ENCODE measurements around the gene KLK13.

KLK13 gene

DNA sequence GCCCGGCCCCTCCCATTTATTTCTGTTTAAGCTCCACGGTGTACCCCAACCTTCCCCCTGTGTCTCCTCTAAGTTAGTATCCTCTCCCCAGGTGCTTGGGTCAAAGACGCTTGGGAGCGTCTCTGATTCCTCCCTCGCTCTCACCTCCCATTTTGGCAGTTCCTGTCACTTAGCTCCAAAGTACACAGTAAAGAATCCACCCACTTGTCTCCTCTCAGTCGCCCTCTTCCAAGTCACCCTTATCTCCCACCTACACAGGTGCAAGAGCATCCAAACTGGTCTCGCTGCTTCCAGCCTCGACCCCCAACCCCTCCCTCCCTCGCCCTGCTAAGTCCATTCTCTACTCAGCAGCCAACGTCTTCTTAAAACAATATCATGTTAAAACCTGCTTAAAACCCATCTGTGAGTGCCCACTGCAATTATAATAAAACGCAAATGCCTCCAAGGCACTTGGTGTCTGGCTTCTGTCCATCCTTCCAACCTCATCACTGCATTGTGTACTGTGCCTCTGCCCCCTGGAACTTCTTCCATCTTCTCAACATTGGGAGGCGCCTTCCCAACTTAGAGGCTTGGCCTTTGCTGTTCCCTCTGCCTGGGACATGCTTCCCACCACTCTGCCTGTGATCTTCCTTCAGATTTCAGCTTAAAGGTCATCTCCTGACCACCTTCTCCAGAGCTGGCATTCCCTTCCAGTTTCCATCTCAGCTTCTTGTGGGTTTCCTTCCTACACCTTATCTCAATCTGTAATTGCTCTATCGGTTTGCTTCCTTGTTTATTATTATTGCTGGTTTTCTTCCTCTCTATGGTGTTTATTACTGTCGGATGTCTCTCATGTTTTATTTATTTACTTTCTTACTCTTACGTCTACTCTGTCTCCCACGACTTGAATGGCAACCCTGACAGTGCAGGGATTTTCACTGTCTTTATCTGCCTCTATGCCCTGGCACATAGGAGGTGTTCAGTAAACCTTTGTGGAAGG, 27.3 kb upstream of the KLK13 start:
- no peak for DNase-seq

DNA sequence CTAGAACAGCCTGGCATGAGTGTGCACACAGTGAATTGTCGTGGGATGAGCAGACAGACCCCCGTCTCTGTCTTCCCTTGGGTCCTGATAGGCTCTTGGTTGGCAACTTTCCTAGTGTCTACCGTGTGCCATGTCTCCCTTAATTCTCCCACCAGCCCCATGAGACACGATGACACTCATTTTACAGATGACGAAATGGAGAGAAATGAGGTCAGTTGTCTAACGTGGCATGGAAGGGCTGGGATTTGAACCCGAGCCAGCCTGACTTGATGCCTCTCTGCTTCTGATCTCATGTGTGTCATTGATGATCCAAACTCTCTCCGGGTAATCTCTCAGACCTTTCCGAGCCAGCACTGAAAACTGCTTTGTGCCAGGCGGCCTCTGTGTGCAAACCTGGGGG, 26.2 kb upstream of the KLK13 start:
- DNase-seq, result no peak

- DNase-seq, result no peak
Observed at GRCh38 chr19:51090471-51090870, 25.6 kb upstream of the KLK13 start.

DNA sequence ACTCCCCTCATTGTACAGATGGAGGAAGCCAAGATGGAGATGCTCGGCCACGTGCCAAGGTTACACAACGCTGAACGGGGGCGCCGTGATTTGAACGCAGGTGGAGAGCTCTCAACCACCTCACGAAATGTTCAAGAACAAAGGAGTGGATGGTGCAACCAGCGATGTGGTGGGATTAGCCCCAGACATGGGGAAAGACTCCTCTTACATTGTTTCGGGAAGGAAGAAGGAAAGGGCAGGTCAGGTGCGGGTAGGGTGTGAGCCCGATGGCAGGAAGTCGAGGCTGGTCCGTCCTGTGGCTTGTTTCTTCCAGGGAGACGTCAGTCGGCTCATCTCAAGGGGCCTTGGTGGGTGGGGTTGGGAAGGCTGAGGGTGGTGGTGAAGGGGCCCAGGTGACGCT, 24.9 kb upstream of the KLK13 start:
- DNase-seq, result no peak

- DNase-seq, result no peak
Observed at GRCh38 chr19:51086153-51086850, 21.4 kb upstream of the KLK13 start.

DNA sequence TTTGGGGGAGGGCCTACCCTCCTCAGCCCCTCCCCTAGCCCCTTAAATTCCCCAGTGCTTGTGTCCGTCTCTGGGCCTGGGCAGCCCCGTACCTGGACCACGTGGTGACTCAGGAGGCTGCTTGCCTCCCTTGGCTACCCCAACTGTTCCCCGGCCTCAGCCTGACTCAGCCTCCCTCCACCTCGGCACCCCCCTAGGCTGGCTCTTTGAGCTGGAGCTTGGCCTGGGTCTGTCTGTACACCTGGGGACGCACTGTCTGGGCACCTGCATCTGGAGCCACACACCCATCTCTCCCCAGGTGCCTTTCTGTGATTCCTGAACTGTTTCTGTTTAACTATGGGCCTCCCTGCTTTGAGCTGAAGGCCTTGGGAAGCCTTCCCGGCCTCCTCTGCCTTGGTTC, 19.6 kb upstream of the KLK13 start:
- no peak for DNase-seq

DNA sequence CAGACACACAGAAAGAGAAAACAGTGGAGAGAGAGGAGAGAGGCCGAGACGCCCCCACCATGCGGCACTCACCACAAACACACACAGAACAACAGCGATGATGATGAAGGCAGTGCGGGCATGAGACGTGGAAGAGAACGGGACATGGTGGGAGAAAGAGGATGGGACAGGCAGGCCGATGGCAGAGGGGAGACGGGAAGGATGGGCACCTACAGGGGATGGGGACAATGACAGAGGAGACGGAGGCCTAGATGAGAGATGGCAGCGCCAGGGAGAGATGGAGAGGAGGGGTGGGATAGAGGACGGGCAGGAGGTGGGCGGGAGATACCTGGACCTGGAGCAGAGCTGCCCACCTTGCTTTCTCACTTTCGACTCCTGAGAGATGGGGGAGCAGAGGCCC, 18.9 kb upstream of the KLK13 start:
- no peak for DNase-seq

DNA sequence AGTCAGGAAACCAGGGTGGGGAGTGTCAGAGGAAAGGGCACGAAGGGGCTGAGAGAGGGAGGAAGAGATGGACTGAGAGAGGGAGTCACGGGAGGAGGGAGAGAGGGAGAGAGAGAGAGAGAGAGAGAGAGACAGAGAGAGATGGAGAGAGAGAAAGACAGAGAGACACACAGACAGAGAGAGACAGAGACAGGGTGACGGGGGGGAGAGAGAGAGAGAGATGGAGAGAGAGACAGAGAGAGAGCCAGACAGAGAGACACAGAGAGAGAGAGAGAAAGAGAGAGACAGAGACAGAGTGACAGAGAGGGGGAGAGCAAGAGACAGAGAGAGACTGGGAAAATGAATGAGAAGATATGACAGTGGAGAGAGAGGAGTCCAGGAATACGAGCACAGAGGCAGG, 18.3 kb upstream of the KLK13 start:
- no peak for DNase-seq

- DNase-seq, result no peak
Observed at GRCh38 chr19:51082611-51083010, 17.7 kb upstream of the KLK13 start, which contains the start of gene KLK14. TSS of gene KLK14 (minus strand) at chr19:51082887. CDS start at chr19:51082614, 273 bp downstream.

GRCh38 chr19:51081476-51081875, 16.6 kb upstream of the KLK13 start:
- DNase-seq, result no peak

GRCh38 chr19:51079481-51080110, 14.7 kb upstream of the KLK13 start:
- DNase-seq, result no peak

- DNase-seq, result no peak
Observed at GRCh38 chr19:51078731-51079130, 13.8 kb upstream of the KLK13 start.

GRCh38 chr19:51078104-51078503, 13.2 kb upstream of the KLK13 start:
- DNase-seq, result no peak

DNA sequence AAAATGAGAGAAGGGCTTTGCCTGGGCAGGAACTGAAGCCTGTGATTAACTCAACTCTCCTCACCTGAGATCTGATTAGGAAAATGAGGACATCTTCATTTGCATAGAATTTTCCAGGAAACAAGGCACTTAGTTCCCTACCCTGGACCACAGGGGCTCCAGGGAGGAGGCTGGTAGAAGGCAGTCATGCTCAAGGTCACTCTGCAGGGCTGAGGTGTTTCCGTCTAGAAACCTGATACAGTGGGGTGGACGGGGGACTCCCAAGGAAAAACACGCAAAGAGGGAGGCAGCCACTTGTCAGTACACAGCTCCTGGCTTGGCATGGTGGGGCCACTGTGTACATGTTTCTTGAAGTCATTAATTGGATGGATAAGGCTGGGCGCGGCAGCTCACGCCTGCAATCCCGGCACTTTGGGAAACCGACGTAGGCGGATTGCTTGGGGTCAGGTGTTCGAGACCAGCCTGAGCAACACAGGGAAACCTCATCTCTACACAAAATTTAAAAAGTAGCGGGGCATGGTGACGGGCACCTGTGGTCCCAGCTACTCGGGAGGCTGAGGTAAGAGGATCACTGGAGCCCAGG, 11.8 kb upstream of the KLK13 start:
- no peak for DNase-seq

DNA sequence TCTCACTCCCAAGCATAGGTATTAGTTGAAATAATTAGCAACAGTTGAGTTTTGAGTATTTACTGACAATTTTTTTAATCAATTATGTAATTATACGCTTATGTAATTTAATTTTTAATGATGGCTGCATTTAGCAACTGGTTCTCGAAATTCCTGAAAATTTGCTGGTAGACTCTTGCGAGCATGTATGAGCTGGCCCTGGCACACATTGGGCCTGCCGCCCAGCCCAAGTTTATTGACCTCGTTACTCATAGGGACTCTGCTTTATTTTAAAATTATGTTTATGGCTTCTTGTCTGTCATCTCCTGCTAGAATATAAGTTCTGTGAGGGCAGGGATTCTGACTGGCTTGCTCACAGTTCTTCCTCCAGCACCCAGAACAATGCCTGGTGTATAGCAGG, 11.1 kb upstream of the KLK13 start:
- no peak for DNase-seq

- DNase-seq, result no peak
Observed at GRCh38 chr19:51071095-51071405, 6.2 kb upstream of the KLK13 start.

DNA sequence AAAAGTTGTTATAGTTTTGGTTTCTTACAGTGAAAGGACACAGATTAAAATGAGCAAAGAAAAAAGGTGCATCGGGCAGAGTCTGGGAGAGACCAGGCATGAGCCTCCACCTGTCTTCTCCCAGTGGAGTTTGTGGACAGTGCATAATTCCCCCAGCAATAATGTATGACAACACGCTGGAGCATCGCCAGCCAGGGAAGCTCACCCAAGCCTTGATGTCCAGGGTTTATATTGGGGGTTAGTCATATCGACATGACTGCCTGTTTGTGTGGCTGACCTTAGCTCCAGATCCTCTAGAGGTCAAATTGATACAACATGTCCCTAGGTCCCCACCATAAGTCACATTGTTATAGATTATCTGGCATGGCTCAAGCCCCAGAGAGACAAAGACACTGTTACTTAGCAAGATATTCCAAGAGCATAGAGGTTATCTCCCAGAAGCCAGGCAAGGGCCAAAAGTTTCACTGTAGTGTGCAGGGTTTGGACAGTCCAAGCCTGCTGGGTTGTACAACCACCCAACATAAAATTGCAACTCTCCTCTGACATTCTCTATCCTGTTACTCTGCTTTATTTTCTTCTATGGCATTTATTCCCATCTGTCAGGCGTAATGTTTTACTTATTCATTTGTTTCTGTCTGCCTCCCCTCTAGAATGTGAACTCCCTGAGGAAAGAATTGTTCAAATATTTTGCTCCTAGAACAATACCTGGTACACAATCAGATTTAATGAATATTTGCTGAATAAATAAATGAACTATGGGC, 5.6 kb upstream of the KLK13 start:
- DNase-seq, result no peak

DNA sequence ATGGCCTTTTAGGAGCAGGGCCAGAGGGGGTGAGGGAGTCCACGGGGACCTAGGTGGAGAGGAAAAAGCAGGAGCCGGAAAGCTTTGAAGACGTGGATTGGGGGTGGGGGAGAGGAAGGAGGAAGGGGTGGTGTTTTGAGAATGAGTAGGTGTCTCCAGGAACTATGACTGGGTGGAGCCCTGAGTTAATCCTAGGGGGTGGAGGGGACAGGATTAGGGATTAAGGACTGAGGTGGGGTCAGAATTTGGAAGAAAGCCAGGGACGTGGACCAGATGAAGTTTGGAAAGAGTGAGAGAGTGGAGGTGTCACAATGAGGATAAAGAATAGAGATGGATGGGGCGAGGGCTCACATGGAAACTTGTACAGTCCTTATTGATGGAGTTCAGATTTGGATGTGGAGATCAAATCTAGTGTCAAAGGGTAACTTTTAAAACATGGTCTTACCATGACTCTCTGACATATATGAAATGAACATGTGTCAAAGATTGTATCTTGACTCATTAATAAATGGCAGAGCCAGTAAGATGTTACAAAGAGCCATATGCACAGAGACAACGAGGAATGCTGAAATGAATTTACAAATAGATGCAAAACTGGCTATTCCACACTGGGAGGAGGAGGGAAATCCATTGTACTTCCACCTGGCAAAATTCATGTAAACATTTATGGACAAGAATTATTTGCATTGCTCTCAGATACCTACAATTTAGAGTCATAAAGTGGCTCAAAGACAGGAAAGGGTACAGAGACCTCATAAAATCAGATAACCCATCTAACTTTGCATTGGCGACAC, 1.7 kb upstream of the KLK13 start:
- DNase-seq, result no peak

DNA sequence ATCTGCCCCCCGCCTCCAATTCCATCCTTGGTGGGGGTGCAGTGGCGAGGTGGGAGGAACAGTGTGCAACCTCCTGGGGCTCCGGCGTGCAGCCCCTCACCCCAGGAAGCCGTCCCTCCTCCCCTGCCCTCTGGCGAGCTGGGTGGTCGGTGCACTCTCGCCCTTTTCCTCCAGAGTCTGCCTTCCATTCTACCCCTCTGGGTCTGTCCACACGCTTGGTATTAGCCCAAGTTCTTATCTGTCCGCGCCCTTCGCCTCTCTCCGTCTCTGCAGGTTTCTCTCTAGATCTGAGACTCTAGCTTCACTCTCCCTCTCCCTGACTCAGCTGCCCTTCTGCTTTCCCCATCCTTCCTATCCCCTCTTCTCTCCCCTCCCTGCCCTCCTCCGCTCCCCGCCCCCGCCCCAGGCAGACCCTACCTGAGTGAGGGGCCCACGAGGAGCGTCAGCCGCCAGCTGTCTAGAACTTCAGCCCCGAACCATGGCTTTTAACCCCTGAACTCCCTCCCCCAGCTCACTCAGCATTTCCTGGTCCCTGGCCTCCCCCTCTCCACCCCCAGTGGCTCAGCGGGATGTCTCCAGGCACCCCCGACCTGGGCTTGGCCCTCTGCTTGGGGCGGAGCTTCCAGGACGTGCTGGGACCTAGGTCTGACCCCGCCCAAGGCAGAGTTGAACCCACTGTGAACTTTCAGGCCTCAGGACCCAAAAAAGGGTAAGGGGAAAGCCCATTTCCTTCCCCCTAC, 499 bp upstream of the KLK13 start:
- no peak for DNase-seq

GRCh38 chr19:51063664-51064063, 1.2 kb downstream of the KLK13 start:
- DNase-seq, result no peak

GRCh38 chr19:51060973-51061372, 3.9 kb downstream of the KLK13 start:
- DNase-seq, result no peak
